ENCODE data around the gene NPAT. TPM values are rescaled to one million over a fixed set of nuclear protein-coding genes. Genes with fewer than 3 reads are reported as not detected.

The NPAT gene
- total and polyA plus RNA-seq, 9 of the 15 experiments (the other 6 are each of a cell fraction or from before 2014, with no cell fraction given): 8.8 to 30.0 (median 22.1) TPM

GRCh38 chr11:108223348-108224149 lies 1.1 kb upstream of the NPAT start (continued):
- no peak for TF ChIP-seq HMGXB4 (CRISPR knock-in tag; IDR thresholded peaks at IDR 0.05)
- TF ChIP-seq MYC (IDR thresholded peaks at IDR 0.05; ENCODE audit: low read depth, low read length): peak; percentile 10; the same call in 1 of the 2 replicates
- TF ChIP-seq MYC (CRISPR knock-in tag; IDR thresholded peaks at IDR 0.05; ENCODE audit: borderline replicate concordance, low read depth): no peak
- TF ChIP-seq SFPQ (IDR thresholded peaks at IDR 0.05; ENCODE audit: low read depth, low read length): no peak
- no peak for TF ChIP-seq BRD9 (IDR thresholded peaks at IDR 0.05; ENCODE audit: low read depth, partially characterized antibody)
- TF ChIP-seq ZNF232 (CRISPR knock-in tag; IDR thresholded peaks at IDR 0.05): no peak
- TF ChIP-seq FOXO4 (CRISPR knock-in tag; IDR thresholded peaks at IDR 0.05): no peak
- TF ChIP-seq TCF7 (IDR thresholded peaks at IDR 0.05; ENCODE audit: borderline replicate concordance): peak; percentile 43; the same call in 1 of the 2 replicates
- peak; percentile 48; the same call in 1 of the 2 replicates for TF ChIP-seq ADNP (tag; IDR thresholded peaks at IDR 0.05)
- no peak for TF ChIP-seq ZNF609 (CRISPR knock-in tag; IDR thresholded peaks at IDR 0.05; ENCODE audit: borderline replicate concordance)
- TF ChIP-seq MXI1 (IDR thresholded peaks at IDR 0.05; ENCODE audit: low read depth, low read length): no peak
- no peak for TF ChIP-seq PRPF4 (IDR thresholded peaks at IDR 0.05; ENCODE audit: insufficient read depth, low read depth, low read length, poor library complexity, severe bottlenecking)
- peak; percentile 93 for TF ChIP-seq DPF2 (IDR thresholded peaks at IDR 0.05)

Data from K562 (cell line).